ENCODE data around the gene TNNI2.
A peak's percentile ranks its signal among the peaks of the same experiment; 100 is the strongest.

Gene TNNI2

DNA sequence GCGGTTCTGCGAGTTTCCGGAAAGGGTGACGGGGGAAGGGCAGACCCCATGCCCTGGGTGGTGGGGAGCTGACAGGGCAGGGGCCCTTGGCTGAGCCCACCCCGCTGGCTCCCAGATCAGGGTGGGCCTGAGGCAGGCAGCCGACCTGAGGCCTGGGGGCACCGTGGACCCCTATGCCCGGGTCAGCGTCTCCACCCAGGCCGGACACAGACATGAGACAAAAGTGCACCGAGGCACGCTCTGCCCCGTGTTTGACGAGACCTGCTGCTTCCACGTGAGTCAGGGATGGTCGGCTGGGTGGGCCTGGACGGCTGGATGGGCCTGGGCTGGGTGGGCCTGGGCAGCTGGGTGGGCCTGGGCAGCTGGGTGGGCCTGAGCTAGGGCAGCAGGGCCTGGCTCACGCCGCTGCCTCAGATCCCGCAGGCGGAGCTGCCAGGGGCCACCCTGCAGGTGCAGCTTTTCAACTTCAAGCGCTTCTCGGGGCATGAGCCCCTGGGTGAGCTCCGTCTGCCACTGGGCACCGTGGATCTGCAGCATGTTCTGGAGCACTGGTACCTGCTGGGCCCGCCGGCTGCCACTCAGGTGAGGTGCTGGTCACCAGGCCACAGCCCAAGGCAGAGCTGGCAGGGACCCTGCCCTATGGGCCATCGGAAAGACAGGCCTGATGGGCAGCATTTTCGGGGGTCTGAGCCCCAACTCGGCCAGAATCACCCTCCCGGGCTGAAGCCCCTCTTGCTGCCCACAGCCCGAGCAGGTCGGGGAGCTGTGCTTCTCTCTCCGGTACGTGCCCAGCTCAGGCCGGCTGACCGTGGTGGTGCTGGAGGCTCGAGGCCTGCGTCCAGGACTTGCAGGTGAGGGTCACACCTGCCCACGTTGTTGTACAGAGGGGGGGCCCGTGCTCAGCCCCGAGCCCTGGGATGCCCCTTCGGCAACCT, 2.5 kb upstream of the TNNI2 start:
- POLR2A ChIA-PET = no interaction called here
- H3K4me3 ChIP-seq (ENCODE audit: low read depth, low read length) = no peak overlapping the region

GRCh38 chr11:1837171-1838076, 1.4 kb upstream of the TNNI2 start:
- Histone ChIP-seq H3K4me1 (ENCODE audit: control insufficient read depth, insufficient read depth, low read length) (no peaks in the 10 kb centered on the region), H3K4me3 (ENCODE audit: low read depth, low read length) (no peak overlapping the region), H3K36me3 (ENCODE audit: control insufficient read depth in 2 of 2, insufficient read depth in 1 of 2, low read length in 2 of 2) (no peaks in the 10 kb centered on the region), H3K9me3 (ENCODE audit: control insufficient read depth, insufficient read depth, low read depth, low read length) (no peaks in the 10 kb centered on the region), H3K27ac (ENCODE audit: extremely low read depth, low read depth, low read length) (no peak overlapping the region)
- POLR2A ChIA-PET = no interaction called here
- CTCF ChIA-PET = interaction anchor here (0.6 to 7.8 kb wide), 9 partner anchors 143 to 316 kb away, joined by 3 to 116 read pairs (median 5); partner anchors contain the start of gene H19
- TF ChIP-seq EGR2 (tag by site-specific recombination; IDR thresholded peaks at IDR 0.05; ENCODE audit: low read depth) (no peak), ZNF416 (tag by site-specific recombination; IDR thresholded peaks at IDR 0.05) (no peak), ZIC2 (tag by site-specific recombination; IDR thresholded peaks at IDR 0.05) (peak; percentile 97), OSR2 (tag by site-specific recombination; IDR thresholded peaks at IDR 0.05) (no peak), ZNF777 (tag by site-specific recombination; IDR thresholded peaks at IDR 0.05; ENCODE audit: borderline replicate concordance) (no peak), ZNF354C (tag by site-specific recombination; IDR thresholded peaks at IDR 0.05; ENCODE audit: borderline replicate concordance, low read depth) (no peak), ZNF433 (tag by site-specific recombination; IDR thresholded peaks at IDR 0.05; ENCODE audit: low read depth) (no peak), KLF8 (tag by site-specific recombination; IDR thresholded peaks at IDR 0.05) (no peak), GLIS2 (tag by site-specific recombination; IDR thresholded peaks at IDR 0.05) (0 out of 2 replicates have a peak, but pooled peaks have one; percentile 51), ZNF138 (tag by site-specific recombination; IDR thresholded peaks at IDR 0.05; ENCODE audit: borderline replicate concordance) (no peak), ZNF514 (tag by site-specific recombination; IDR thresholded peaks at IDR 0.05) (no peak), ZEB2 (tag by site-specific recombination; IDR thresholded peaks at IDR 0.05) (no peak), IKZF3 (tag by site-specific recombination; IDR thresholded peaks at IDR 0.05) (no peak), ZNF654 (tag by site-specific recombination; IDR thresholded peaks at IDR 0.05; ENCODE audit: low read depth) (peak; percentile 45), ZNF623 (tag by site-specific recombination; IDR thresholded peaks at IDR 0.05) (no peak), ZNF248 (tag by site-specific recombination; IDR thresholded peaks at IDR 0.05) (no peak), ZNF335 (tag by site-specific recombination; conservative IDR thresholded peaks at IDR 0.05) (peak; percentile 26; the same call in 1 of the 2 replicates), PATZ1 (tag by site-specific recombination; IDR thresholded peaks at IDR 0.05) (peak; percentile 66), ZNF830 (tag by site-specific recombination; IDR thresholded peaks at IDR 0.05; ENCODE audit: low read depth) (no peak), ZNF510 (tag by site-specific recombination; IDR thresholded peaks at IDR 0.05; ENCODE audit: insufficient replicate concordance) (no peak), SETDB1 (IDR thresholded peaks at IDR 0.05; ENCODE audit: insufficient read length, low read length) (no peak), ZNF112 (tag by site-specific recombination; IDR thresholded peaks at IDR 0.05) (no peak), ZBTB1 (tag by site-specific recombination; IDR thresholded peaks at IDR 0.05) (no peak), CTCF (tag by site-specific recombination; IDR thresholded peaks at IDR 0.05) (peak; percentile 59), KLF7 (tag by site-specific recombination; IDR thresholded peaks at IDR 0.05; ENCODE audit: borderline replicate concordance) (no peak), KLF10 (tag by site-specific recombination; IDR thresholded peaks at IDR 0.05) (no peak)
- TF ChIP-seq, protein P1, sequence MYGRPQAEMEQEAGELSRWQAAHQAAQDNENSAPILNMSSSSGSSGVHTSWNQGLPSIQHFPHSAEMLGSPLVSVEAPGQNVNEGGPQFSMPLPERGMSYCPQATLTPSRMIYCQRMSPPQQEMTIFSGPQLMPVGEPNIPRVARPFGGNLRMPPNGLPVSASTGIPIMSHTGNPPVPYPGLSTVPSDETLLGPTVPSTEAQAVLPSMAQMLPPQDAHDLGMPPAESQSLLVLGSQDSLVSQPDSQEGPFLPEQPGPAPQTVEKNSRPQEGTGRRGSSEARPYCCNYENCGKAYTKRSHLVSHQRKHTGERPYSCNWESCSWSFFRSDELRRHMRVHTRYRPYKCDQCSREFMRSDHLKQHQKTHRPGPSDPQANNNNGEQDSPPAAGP (tag by site-specific recombination; IDR thresholded peaks at IDR 0.05) = no peak

More for the DNA sequence above, 2.5 kb upstream of the TNNI2 start:
- Histone ChIP-seq H3K36me3 (ENCODE audit: control insufficient read depth in 2 of 2, insufficient read depth in 1 of 2, low read length in 2 of 2) (no peaks in the 10 kb centered on the region), H3K27ac (ENCODE audit: extremely low read depth, low read depth, low read length) (no peak overlapping the region), H3K9me3 (ENCODE audit: control insufficient read depth, insufficient read depth, low read depth, low read length) (no peaks in the 10 kb centered on the region), H3K4me1 (ENCODE audit: control insufficient read depth, insufficient read depth, low read length) (no peaks in the 10 kb centered on the region)
- CTCF ChIA-PET = interaction anchor here (0.6 to 7.8 kb wide), 18 partner anchors 14 to 320 kb away, joined by 3 to 116 read pairs (median 4); partner anchors contain the start of gene H19
- TF ChIP-seq ZNF560 (tag by site-specific recombination; IDR thresholded peaks at IDR 0.05; ENCODE audit: borderline replicate concordance) (no peak), ZNF133 (tag by site-specific recombination; IDR thresholded peaks at IDR 0.05) (no peak), ZNF174 (tag by site-specific recombination; IDR thresholded peaks at IDR 0.05) (no peak), ZSCAN30 (tag by site-specific recombination; IDR thresholded peaks at IDR 0.05) (no peak)

All from HEK293 (cell line).